T-helper 2 cell treated with Interferon-gamma antibody and Interleukin-4, amounts not matched to agents 5 μg/mL and 100 μg/mL, for 36 hours (primary cell): Measurements from ENCODE around the gene MAVS.
A peak's percentile ranks its signal among the peaks of the same experiment; 100 is the strongest.

Source experiments
- DNase-seq: peaks from one replicate; pipeline ENCODE4 v3.0.0; 2021; ENCODE audit warnings: low spot score
- H3K27ac Mint-ChIP-seq: one replicate; pipeline ENCODE4 v1.8.0; 2021; ENCODE audit warnings: mild to moderate bottlenecking, mixed read lengths
- H3K27me3 Mint-ChIP-seq: one replicate; pipeline ENCODE4 v1.8.0; 2021; ENCODE audit warnings: low read depth, mixed read lengths
- H3K36me3 Mint-ChIP-seq: one replicate; pipeline ENCODE4 v1.8.0; 2021; ENCODE audit warnings: low read depth, mixed read lengths
- H3K4me1 Mint-ChIP-seq: one replicate; pipeline ENCODE4 v1.8.0; 2021; ENCODE audit warnings: low read depth, mixed read lengths
- H3K4me3 Mint-ChIP-seq: one replicate; pipeline ENCODE4 v1.8.0; 2022; ENCODE audit warnings: mild to moderate bottlenecking, moderate library complexity, mixed read lengths
- H3K9me3 Mint-ChIP-seq: one replicate; pipeline ENCODE4 v1.8.0; 2021; ENCODE audit warnings: mixed read lengths

Gene MAVS

GRCh38 chr20:3846740-3847428 is at the start of gene MAVS:
TSS of gene MAVS (plus strand) at chr20:3846834. CDS start at chr20:3854625, 7,791 bp downstream.
- Mint-ChIP-seq H3K36me3 (peaks cover 15% of the 10 kb centered on the region), H3K27me3 (no peaks in the 10 kb centered on the region), H3K4me1 (peaks cover 18% of the 10 kb centered on the region), H3K27ac (peak within 1 kb of the TSS; percentile 82), H3K4me3 (peak within 1 kb of the TSS; percentile 90), H3K9me3 (no peaks in the 10 kb centered on the region)
- DNase-seq: peak; percentile 90

DNA sequence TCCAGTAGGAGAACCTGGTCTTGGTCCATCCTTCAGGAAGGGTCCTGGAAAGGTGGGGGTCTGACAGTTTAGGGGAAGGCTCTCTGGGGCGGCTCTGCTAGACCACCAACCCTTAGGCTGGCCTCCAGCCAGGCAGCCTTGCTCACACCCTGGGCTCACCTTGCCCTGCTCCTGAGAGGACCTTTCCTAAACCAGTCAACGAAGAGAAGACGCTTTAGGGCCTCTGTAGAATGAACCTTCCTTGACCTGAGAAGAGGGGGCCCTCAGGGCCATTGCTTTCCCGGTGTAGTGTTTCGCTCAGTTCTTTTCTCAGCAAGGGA is 49.4 kb upstream of the MAVS start:
- DNase-seq: no peak
- Mint-ChIP-seq H3K36me3 (peaks cover 61% of the 10 kb centered on the region), H3K9me3 (no peaks in the 10 kb centered on the region), H3K4me1 (peaks cover 30% of the 10 kb centered on the region), H3K27me3 (no peaks in the 10 kb centered on the region), H3K4me3 (peak overlapping the region; percentile 95), H3K27ac (peak overlapping the region; percentile 90)

- peak; percentile 54 for DNase-seq
- H3K36me3 Mint-ChIP-seq: peaks cover 66% of the 10 kb centered on the region
- H3K4me3 Mint-ChIP-seq: peak overlapping the region; percentile 95
- H3K27me3 Mint-ChIP-seq: no peaks in the 10 kb centered on the region
- H3K9me3 Mint-ChIP-seq: no peaks in the 10 kb centered on the region
- peak overlapping the region; percentile 90 for H3K27ac Mint-ChIP-seq
- H3K4me1 Mint-ChIP-seq: peaks cover 35% of the 10 kb centered on the region
Observed at GRCh38 chr20:3797592-3798372, 48.9 kb upstream of the MAVS start.

GRCh38 chr20:3798373-3798768 is 48.3 kb upstream of the MAVS start:
- Mint-ChIP-seq H3K27ac (peak overlapping the region; percentile 90), H3K36me3 (peaks cover 72% of the 10 kb centered on the region), H3K9me3 (no peaks in the 10 kb centered on the region), H3K4me3 (peak overlapping the region; percentile 95), H3K4me1 (peaks cover 37% of the 10 kb centered on the region), H3K27me3 (no peaks in the 10 kb centered on the region)
- no peak for DNase-seq

DNA sequence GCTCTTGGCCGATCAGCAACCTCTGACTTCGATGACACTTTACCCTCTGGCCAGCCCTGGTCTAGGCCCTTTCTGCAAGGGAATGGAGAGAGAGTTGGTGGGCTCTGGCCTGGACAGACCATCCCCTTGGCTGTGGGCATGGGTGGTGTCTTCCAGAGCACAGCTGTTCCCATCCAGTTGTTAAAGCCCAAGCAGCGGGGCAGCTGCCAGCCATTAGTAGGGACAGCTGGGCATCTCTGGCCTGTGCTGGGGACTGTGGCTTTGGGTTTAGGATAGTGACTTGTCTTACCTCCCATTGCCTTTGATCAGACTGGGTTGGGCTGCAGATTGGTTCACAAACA is 47.8 kb upstream of the MAVS start:
- peak overlapping the region; percentile 95 for H3K4me3 Mint-ChIP-seq
- peaks cover 42% of the 10 kb centered on the region for H3K4me1 Mint-ChIP-seq
- peak overlapping the region; percentile 90 for H3K27ac Mint-ChIP-seq
- H3K9me3 Mint-ChIP-seq: no peaks in the 10 kb centered on the region
- no peaks in the 10 kb centered on the region for H3K27me3 Mint-ChIP-seq
- H3K36me3 Mint-ChIP-seq: peaks cover 77% of the 10 kb centered on the region
- DNase-seq: no peak

DNA sequence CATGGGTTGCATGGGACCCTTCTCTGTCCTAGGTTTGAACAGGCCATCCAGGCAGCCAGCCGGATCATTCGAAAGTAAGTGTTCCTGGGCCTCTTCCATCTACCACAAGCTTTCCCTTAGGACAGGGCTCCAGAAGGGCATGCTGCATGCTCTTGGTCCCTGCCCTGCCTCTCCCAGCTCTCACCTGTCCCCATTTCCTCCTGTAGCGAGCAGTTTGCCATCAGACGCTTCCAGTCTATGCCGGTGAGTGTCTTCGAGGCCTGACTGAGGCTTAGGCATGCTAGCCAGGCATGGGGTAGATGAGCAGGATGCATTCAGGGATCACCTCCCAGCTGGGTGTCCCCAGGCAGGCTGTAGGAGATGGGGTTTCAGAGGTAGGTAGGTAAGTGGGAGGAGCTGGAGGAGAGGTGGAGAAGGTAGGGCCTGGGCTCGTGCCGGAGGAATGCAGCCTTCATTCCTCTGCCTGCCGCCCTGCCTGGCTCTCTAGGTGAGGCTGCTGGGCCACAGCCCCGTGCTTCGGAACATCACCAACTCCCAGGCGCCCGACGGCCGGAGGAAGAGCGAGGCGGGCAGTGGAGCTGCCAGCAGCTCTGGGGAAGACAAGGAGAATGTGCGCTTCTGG is 46.3 kb upstream of the MAVS start:
- H3K4me3 Mint-ChIP-seq: peak overlapping the region; percentile 46
- H3K4me1 Mint-ChIP-seq: peaks cover 50% of the 10 kb centered on the region
- peaks cover 87% of the 10 kb centered on the region for H3K36me3 Mint-ChIP-seq
- no peak for DNase-seq
- no peaks in the 10 kb centered on the region for H3K9me3 Mint-ChIP-seq
- peak overlapping the region; percentile 90 for H3K27ac Mint-ChIP-seq
- H3K27me3 Mint-ChIP-seq: no peaks in the 10 kb centered on the region

DNA sequence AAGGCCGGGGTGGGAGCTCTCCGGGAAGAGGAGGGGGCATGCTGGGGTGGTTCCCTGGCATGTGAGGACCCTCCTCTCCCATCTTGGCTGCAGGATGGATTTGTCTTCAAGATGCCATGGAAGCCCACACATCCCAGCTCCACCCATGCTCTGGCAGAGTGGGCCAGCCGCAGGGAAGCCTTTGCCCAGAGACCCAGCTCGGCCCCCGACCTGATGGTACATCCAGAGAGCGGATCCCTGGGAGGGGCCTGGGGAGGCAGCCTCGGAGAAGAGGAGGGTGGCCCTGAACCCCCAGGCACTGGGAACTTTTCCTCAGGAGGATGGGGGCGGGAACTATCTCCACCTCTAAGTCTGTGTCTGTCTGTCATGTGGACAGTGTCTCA is 45.8 kb upstream of the MAVS start:
- H3K4me3 Mint-ChIP-seq: no peak overlapping the region
- no peaks in the 10 kb centered on the region for H3K27me3 Mint-ChIP-seq
- DNase-seq: no peak
- H3K9me3 Mint-ChIP-seq: no peaks in the 10 kb centered on the region
- no peak overlapping the region for H3K27ac Mint-ChIP-seq
- peaks cover 51% of the 10 kb centered on the region for H3K4me1 Mint-ChIP-seq
- peaks cover 88% of the 10 kb centered on the region for H3K36me3 Mint-ChIP-seq

DNA sequence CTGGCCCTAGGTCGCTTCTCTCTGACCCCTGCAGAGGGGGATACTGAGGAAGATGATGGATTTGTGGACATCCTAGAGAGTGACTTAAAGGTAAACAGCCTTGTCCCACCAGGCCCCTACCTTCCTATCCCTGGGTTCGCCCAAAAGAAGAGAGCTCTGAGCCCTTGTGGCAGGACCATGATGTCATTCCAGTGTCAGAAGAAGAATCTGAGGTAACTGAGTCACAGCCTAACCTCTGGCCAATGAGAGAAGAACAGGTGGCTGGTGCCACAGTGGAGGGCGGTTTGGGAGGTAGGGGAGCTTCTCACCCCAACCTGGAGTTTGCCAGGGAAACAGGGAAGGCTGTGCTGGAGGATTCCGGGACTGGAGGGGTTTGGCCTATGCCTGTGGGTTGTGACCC is 45.3 kb upstream of the MAVS start:
- Mint-ChIP-seq H3K27ac (peak overlapping the region; percentile 41), H3K27me3 (no peaks in the 10 kb centered on the region), H3K4me3 (no peak overlapping the region), H3K9me3 (no peaks in the 10 kb centered on the region), H3K4me1 (peaks cover 53% of the 10 kb centered on the region), H3K36me3 (peaks cover 90% of the 10 kb centered on the region)
- no peak for DNase-seq

- no peak overlapping the region for H3K27ac Mint-ChIP-seq
- no peaks in the 10 kb centered on the region for H3K9me3 Mint-ChIP-seq
- peaks cover 92% of the 10 kb centered on the region for H3K36me3 Mint-ChIP-seq
- no peak overlapping the region for H3K4me3 Mint-ChIP-seq
- DNase-seq: no peak
- no peaks in the 10 kb centered on the region for H3K27me3 Mint-ChIP-seq
- H3K4me1 Mint-ChIP-seq: peaks cover 56% of the 10 kb centered on the region
Observed at GRCh38 chr20:3801846-3802245, 44.8 kb upstream of the MAVS start.

DNA sequence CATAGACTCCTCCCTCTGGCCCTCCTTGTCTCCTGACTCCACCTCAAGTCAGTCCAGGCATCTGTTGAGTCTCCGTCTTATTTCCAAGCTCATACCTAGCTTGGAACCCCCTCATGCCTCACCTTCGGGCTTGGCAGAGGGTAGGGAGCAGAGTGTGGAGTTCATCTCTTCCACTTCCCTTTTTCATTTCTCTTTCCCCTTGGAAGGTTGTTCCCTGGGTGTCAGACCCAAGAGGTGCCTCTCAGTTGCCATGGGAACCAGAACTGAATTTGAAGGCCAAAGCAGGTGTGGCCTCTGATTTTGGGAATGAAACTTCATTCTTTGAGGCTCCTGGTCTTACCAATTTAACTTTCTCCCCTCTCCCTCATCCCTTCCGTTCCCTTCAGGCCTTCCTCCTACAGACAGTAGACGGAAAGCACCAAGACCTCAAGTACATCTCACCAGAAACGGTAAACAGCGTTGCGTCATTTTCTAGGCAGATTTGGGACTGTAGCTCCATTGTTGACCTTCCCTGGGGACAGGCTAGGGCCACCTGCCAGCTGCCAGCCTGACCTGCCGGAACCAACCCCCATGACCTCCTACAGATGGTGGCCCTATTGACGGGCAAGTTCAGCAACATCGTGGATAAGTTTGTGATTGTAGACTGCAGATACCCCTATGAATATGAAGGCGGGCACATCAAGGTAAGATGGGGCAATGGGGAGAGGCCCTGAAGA is 44.0 kb upstream of the MAVS start:
- Mint-ChIP-seq H3K9me3 (no peaks in the 10 kb centered on the region), H3K27ac (peak overlapping the region; percentile 76), H3K27me3 (no peaks in the 10 kb centered on the region), H3K36me3 (peaks cover 89% of the 10 kb centered on the region), H3K4me1 (peaks cover 61% of the 10 kb centered on the region), H3K4me3 (peak overlapping the region; percentile 1)
- DNase-seq: no peak

- H3K4me3 Mint-ChIP-seq: peak overlapping the region; percentile 1
- peak overlapping the region; percentile 79 for H3K27ac Mint-ChIP-seq
- peaks cover 85% of the 10 kb centered on the region for H3K36me3 Mint-ChIP-seq
- no peaks in the 10 kb centered on the region for H3K27me3 Mint-ChIP-seq
- H3K4me1 Mint-ChIP-seq: peaks cover 58% of the 10 kb centered on the region
- no peak for DNase-seq
- H3K9me3 Mint-ChIP-seq: no peaks in the 10 kb centered on the region
Observed at GRCh38 chr20:3803289-3803688, 43.3 kb upstream of the MAVS start.

DNA sequence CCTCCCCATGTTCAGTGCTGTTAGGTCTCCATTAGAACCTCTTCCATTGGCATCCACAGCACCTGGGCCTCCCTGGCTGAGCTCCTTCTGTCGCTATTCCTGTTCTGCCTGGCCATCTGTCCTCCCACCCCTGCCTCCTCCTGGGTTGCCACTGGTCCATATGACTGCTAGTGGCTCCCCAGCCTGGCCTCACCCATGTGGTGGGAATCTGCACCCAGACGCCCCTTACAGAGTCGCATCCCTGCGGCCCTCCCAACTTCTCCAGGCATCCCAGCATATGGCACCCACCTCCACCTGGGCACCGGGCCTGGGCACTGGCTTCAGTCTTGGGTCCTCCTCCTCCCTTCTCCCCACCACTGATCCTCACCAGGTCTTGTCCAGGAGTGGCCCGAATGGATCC is 42.8 kb upstream of the MAVS start:
- peaks cover 54% of the 10 kb centered on the region for H3K4me1 Mint-ChIP-seq
- no peak for DNase-seq
- peak overlapping the region; percentile 79 for H3K27ac Mint-ChIP-seq
- H3K9me3 Mint-ChIP-seq: no peaks in the 10 kb centered on the region
- H3K4me3 Mint-ChIP-seq: peak overlapping the region; percentile 34
- no peaks in the 10 kb centered on the region for H3K27me3 Mint-ChIP-seq
- H3K36me3 Mint-ChIP-seq: peaks cover 79% of the 10 kb centered on the region

DNA sequence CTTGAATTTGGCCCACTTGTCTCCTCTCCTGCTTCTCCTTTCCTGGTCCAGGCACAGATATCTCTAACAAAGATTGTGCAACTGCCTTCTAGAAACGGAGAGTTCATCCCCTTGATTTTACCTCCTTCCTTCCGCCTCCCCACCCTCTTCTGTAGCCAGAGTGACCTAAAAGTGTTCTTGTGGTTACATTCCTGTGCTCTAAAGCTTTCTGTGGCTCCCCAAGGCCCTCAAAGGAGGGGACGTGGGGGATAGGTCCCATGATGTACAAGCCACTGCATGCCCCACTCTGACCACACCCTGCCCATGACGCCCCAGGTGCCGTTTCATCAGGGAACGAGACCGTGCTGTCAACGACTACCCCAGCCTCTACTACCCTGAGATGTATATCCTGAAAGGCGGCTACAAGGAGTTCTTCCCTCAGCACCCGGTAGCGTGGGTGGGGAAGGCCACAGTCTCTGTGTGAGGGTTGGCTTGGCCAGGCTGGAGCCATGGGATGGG is 42.3 kb upstream of the MAVS start:
- no peaks in the 10 kb centered on the region for H3K27me3 Mint-ChIP-seq
- no peak overlapping the region for H3K27ac Mint-ChIP-seq
- DNase-seq: no peak
- H3K4me1 Mint-ChIP-seq: peaks cover 51% of the 10 kb centered on the region
- peak overlapping the region; percentile 34 for H3K4me3 Mint-ChIP-seq
- H3K9me3 Mint-ChIP-seq: no peaks in the 10 kb centered on the region
- peaks cover 76% of the 10 kb centered on the region for H3K36me3 Mint-ChIP-seq

DNA sequence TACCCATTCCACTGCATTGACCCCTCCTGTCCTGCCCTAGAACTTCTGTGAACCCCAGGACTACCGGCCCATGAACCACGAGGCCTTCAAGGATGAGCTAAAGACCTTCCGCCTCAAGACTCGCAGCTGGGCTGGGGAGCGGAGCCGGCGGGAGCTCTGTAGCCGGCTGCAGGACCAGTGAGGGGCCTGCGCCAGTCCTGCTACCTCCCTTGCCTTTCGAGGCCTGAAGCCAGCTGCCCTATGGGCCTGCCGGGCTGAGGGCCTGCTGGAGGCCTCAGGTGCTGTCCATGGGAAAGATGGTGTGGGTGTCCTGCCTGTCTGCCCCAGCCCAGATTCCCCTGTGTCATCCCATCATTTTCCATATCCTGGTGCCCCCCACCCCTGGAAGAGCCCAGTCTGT is 41.9 kb upstream of the MAVS start:
- Mint-ChIP-seq H3K4me3 (no peak overlapping the region), H3K27me3 (no peaks in the 10 kb centered on the region), H3K4me1 (peaks cover 47% of the 10 kb centered on the region), H3K36me3 (peaks cover 71% of the 10 kb centered on the region), H3K9me3 (no peaks in the 10 kb centered on the region), H3K27ac (peak overlapping the region; percentile 41)
- DNase-seq: no peak
